Measurements from ENCODE around the gene ABLIM2. TPM values are rescaled to one million over a fixed set of nuclear protein-coding genes. Genes with fewer than 3 reads are reported as not detected.
A peak's percentile ranks its signal among the peaks of the same experiment; 100 is the strongest.

ABLIM2 gene
- polyA plus RNA-seq, 1 donor from 2014 or later, result 14.9 TPM

DNA sequence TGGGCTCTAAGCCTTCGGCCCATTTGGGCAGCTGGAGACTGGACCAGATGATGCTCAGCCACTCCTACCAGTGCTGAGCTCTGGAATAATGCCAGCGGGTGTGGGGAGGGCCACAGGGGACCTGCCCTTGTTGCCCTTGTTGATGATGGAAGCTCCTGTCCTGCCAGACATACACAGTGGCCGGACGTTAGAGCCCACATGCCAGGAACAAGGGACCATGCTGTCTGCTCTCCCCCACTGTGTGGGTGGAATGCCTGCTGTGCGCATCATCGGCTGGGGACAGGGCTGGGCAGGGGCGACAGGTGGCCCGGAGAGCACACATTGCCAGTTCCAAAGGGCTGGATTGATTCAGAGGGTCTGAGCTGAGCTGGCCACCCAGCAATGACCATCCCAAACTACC is 2.0 kb downstream of the ABLIM2 start:
- no peaks in the 10 kb centered on the region for H3K79me2 ChIP-seq (replicated peaks; ENCODE audit: insufficient read depth, low read length)
- H3K9me2 ChIP-seq (ENCODE audit: insufficient read depth, low read length), result no peaks in the 10 kb centered on the region
- TF ChIP-seq TAF1 (IDR thresholded peaks at IDR 0.05; ENCODE audit: low read depth), result no peak
- TF ChIP-seq POLR2AphosphoS5 (IDR thresholded peaks at IDR 0.05), result no peak
- no peak for TF ChIP-seq EZH2 (IDR thresholded peaks at IDR 0.05; ENCODE audit: borderline replicate concordance, insufficient read depth, low read length, poor library complexity, severe bottlenecking)
- TF ChIP-seq REST (IDR thresholded peaks at IDR 0.05; ENCODE audit: borderline replicate concordance), result no peak
- TF ChIP-seq EP300 (conservative IDR thresholded peaks at IDR 0.05; ENCODE audit: poor library complexity, severe bottlenecking), result no peak
- TF ChIP-seq SMC3 (conservative IDR thresholded peaks at IDR 0.05; ENCODE audit: poor library complexity), result no peak
- no peak for TF ChIP-seq CTCF (IDR thresholded peaks at IDR 0.05; ENCODE audit: poor library complexity, severe bottlenecking)
- TF ChIP-seq MXI1 (conservative IDR thresholded peaks at IDR 0.05; ENCODE audit: poor library complexity, severe bottlenecking), result no peak
- TF ChIP-seq RAD21 (conservative IDR thresholded peaks at IDR 0.05), result no peak
- H3K27me3 ChIP-seq (ENCODE audit: insufficient read depth, low read depth, low read length), result peaks cover 21% of the 10 kb centered on the region
- no peak overlapping the region for H3K4me2 ChIP-seq (ENCODE audit: low read length)
- peak overlapping the region; percentile 96 for H3K4me3 ChIP-seq (ENCODE audit: low read length)
- no peak overlapping the region for H3K9ac ChIP-seq (ENCODE audit: low read length)
- H3K27ac ChIP-seq (ENCODE audit: low read length), result no peak overlapping the region
- no peak overlapping the region for H2AFZ ChIP-seq (ENCODE audit: low read depth, low read length)
- H3K9me3 ChIP-seq (ENCODE audit: low read length), result no peaks in the 10 kb centered on the region
- H3F3A ChIP-seq (ENCODE audit: insufficient read depth, low read length, poor library complexity, severe bottlenecking), result no peaks in the 10 kb centered on the region
- no peaks in the 10 kb centered on the region for H3K36me3 ChIP-seq (ENCODE audit: insufficient read depth, low read length)
- no peaks in the 10 kb centered on the region for H4K20me1 ChIP-seq (ENCODE audit: insufficient read depth)

DNA sequence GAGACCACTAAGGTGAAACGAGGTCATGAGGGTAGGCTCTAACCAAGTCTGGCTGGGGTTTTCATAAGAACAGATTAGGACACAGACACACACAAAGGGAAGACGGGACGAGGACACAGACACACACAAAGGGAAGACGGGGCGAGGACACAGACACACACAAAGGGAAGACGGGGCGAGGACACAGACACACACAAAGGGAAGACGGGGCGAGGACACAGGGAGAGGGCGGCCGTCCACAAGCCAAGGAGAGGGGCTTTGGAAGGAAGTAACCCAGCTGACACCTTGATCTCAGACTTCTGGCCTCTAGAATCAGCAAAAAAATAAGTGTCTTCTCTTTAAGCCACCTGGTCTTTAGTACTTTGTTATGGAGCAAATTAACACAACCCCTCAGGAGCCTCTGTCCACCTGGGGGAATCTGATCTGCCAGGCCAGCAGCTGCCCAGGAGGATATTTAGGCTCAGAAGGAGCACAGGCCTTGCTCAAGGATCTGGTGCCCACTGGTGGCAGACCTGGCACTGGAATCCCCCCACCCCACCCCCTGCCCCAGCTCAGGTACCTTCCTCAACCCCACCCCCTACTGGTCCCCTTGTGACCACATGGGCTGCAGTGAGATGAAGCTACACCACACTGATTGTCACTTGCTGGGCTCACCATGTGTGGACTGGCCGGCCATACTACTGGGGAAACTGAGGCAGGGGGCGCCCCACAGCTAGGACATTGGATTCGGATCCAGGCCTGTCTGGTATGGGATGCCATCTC is 2.8 kb downstream of the ABLIM2 start:
- Histone ChIP-seq H3K27ac (ENCODE audit: low read length) (no peak overlapping the region), H3F3A (ENCODE audit: insufficient read depth, low read length, poor library complexity, severe bottlenecking) (no peaks in the 10 kb centered on the region), H3K27me3 (ENCODE audit: insufficient read depth, low read depth, low read length) (peaks cover 21% of the 10 kb centered on the region), H3K9me2 (ENCODE audit: insufficient read depth, low read length) (no peaks in the 10 kb centered on the region), H3K9ac (ENCODE audit: low read length) (no peak overlapping the region), H3K79me2 (replicated peaks; ENCODE audit: insufficient read depth, low read length) (no peaks in the 10 kb centered on the region), H2AFZ (ENCODE audit: low read depth, low read length) (no peak overlapping the region), H3K36me3 (ENCODE audit: insufficient read depth, low read length) (no peaks in the 10 kb centered on the region), H4K20me1 (ENCODE audit: insufficient read depth) (no peaks in the 10 kb centered on the region), H3K4me2 (ENCODE audit: low read length) (no peak overlapping the region), H3K4me3 (ENCODE audit: low read length) (no peak overlapping the region), H3K9me3 (ENCODE audit: low read length) (no peaks in the 10 kb centered on the region)
- TF ChIP-seq EZH2 (IDR thresholded peaks at IDR 0.05; ENCODE audit: borderline replicate concordance, insufficient read depth, low read length, poor library complexity, severe bottlenecking) (no peak), POLR2AphosphoS5 (IDR thresholded peaks at IDR 0.05) (no peak), CTCF (IDR thresholded peaks at IDR 0.05; ENCODE audit: poor library complexity, severe bottlenecking) (no peak), EP300 (conservative IDR thresholded peaks at IDR 0.05; ENCODE audit: poor library complexity, severe bottlenecking) (no peak), MXI1 (conservative IDR thresholded peaks at IDR 0.05; ENCODE audit: poor library complexity, severe bottlenecking) (no peak), REST (IDR thresholded peaks at IDR 0.05; ENCODE audit: borderline replicate concordance) (no peak)

Data from neural cell (in vitro differentiated cells).